Measurements from ENCODE around the gene NOP14.
"Not testable (repeated sequence)": the region's sequence is repeated elsewhere in the genome, so short reads cannot be mapped to it uniquely, and the experiment has no call there.

Gene NOP14

DNA sequence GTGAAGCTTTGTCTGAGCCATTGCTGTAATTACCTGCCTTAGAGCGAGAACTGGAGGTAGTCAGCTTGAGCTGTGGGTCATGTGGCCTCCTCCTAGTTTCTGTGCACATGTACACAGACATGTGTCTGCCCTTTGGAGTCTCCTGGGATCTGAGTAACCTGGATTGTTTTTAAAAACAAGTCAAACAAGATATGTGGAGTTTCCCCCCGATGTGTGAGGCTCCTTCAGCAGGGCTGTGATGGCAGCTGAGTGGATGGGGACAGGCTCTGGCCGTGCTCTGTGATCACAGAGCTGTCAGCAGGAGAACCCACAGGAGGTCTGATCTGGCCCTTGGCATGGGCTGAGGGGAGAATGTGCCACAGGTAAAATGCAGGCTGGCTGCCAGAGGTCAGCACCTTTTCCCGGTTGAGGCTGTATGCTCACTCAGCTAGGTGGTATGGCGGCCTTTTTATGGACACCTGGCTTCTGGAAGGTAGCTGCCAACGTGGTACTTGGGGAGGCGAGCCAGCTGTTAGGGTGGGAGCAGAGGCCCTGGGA lies 38.4 kb downstream of the NOP14 start:
- DNase-seq (ENCODE audit: low read depth): no peak
- TF ChIP-seq, protein P1, sequence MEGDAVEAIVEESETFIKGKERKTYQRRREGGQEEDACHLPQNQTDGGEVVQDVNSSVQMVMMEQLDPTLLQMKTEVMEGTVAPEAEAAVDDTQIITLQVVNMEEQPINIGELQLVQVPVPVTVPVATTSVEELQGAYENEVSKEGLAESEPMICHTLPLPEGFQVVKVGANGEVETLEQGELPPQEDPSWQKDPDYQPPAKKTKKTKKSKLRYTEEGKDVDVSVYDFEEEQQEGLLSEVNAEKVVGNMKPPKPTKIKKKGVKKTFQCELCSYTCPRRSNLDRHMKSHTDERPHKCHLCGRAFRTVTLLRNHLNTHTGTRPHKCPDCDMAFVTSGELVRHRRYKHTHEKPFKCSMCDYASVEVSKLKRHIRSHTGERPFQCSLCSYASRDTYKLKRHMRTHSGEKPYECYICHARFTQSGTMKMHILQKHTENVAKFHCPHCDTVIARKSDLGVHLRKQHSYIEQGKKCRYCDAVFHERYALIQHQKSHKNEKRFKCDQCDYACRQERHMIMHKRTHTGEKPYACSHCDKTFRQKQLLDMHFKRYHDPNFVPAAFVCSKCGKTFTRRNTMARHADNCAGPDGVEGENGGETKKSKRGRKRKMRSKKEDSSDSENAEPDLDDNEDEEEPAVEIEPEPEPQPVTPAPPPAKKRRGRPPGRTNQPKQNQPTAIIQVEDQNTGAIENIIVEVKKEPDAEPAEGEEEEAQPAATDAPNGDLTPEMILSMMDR (IDR thresholded peaks at IDR 0.05; ENCODE audit: low read depth, low read length, missing control alignments): no peak
- H3K4me3 ChIP-seq (ENCODE audit: low read depth, low read length): no peak overlapping the region

DNA sequence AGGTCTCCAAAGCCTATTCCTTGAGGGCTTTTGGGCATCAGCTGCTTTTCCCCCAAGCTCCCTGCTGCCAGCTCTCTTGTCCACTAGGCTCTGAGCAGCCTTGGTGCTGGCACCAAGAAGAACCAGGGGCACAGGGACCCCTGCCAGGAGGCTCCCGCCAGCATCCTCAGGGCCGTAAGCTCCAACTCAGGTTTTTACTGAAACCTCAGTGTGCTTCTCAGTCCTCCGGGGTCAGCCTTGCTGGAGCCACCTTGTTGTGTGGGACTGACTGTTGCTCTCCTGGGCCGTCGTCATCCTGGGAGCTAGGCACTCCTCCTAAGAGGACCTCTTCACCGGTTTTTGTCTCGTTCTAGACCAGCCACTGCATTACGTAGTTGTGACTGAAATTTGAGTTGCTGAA lies 38.9 kb downstream of the NOP14 start:
- TF ChIP-seq, protein P1 (IDR thresholded peaks at IDR 0.05; ENCODE audit: low read depth, low read length, missing control alignments): no peak
- no peak overlapping the region for H3K4me3 ChIP-seq (ENCODE audit: low read depth, low read length)
- DNase-seq (ENCODE audit: low read depth): no peak

DNA sequence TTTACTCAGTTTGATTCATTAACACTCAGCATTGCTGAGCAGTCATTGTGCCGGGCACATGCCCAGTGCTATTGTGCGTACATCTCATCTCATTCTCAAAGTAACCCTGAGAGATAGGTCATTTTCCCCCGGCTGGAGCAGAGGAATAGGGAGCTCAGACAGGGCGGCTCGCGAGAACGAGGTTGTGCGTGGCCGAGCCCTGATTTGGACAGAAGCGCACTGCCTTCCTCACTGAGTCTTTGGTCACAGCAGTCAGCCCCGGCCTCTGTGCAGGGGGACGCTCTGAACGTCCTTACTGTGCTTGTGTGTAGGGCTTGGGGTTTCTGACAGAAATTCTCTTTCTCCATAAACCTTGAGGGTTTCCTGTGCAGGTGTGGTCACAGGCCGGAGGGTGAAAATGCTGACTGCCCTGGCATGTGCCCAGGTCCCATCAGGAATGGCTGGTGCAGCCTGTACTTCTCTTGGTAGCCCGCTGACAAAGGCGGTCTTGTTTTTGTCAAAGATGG lies 39.5 kb downstream of the NOP14 start:
- no peak overlapping the region for H3K4me3 ChIP-seq (ENCODE audit: low read depth, low read length)
- TF ChIP-seq, protein P1 (IDR thresholded peaks at IDR 0.05; ENCODE audit: low read depth, low read length, missing control alignments): no peak
- no peak for DNase-seq (ENCODE audit: low read depth)

DNA sequence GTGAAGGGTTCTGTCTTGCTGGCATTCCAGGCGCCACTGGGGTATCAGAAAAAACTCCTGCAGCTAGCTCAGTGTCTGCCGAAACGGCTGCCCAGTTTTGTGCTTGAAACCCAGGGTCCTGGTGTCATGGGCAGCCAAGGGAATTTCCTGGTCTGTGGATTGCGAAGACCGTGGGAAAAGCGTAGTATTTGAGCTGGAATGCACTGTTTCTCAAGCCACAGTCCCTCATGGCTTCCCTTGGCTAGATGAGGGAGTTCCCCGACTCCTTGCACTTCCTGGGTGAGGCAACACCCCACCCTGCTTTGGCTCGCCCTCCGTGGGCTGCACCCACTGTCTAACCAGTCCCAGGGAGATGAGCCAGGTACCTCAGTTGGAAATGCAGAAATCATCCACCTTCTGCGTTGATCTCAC lies 40.1 kb downstream of the NOP14 start:
- TF ChIP-seq, protein P1 (IDR thresholded peaks at IDR 0.05; ENCODE audit: low read depth, low read length, missing control alignments): no peak
- no peak for DNase-seq (ENCODE audit: low read depth)
- no peak overlapping the region for H3K4me3 ChIP-seq (ENCODE audit: low read depth, low read length)

- not testable (repeated sequence) for H3K4me3 ChIP-seq (ENCODE audit: low read depth, low read length); DNase-seq (ENCODE audit: low read depth)
These were observed 40.6 kb downstream of the NOP14 start for GRCh38 chr4:2922453-2923101.

GRCh38 chr4:2918714-2919113 lies 44.5 kb downstream of the NOP14 start:
- not testable (repeated sequence) for H3K4me3 ChIP-seq (ENCODE audit: low read depth, low read length); DNase-seq (ENCODE audit: low read depth)

- not testable (repeated sequence) for DNase-seq (ENCODE audit: low read depth); H3K4me3 ChIP-seq (ENCODE audit: low read depth, low read length)
These were observed 44.9 kb downstream of the NOP14 start for GRCh38 chr4:2918300-2918699.

DNA sequence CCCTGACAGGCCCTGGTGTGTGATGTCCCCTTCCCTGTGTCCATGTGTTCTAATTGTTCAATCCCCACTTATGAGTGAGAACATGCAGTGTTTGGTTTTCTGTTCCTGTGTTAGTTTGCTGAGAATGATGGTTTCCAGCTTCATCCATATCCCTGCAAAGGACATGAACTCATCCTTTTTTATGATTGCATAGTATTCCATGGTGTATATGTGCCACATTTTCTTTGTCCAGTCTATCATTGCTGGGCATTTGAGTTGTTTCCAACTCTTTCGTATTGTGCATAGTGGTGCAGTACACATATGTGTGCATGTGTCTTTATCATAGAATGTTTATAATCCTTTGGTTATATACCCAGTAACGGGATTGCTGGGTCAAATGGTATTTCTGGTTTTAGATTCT lies 46.5 kb downstream of the NOP14 start:
- H3K4me3 ChIP-seq (ENCODE audit: low read depth, low read length); DNase-seq (ENCODE audit: low read depth): not testable (repeated sequence)

DNA sequence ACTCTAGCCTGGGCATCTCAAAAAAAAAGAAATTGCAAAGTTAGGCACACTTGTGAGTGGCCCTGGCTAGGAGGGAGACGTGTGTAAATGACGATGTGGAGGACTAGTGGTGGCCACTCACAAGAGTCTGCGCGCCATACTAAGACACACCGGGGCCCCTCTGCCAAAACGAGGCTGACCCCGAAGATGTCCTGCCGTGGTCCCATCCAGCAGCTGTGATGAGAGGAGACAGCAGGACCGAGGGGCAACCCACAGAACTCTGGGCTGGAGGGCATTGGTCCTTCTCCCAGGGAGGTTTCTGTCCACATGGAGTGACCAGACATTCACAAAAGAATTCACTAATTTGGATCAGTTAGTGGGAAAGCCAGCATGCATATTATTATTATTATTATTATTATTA lies 47.4 kb downstream of the NOP14 start:
- DNase-seq (ENCODE audit: low read depth): no peak
- TF ChIP-seq, protein P1 (IDR thresholded peaks at IDR 0.05; ENCODE audit: low read depth, low read length, missing control alignments): no peak
- H3K4me3 ChIP-seq (ENCODE audit: low read depth, low read length): no peak overlapping the region
